SK-N-MC (cell line): Measurements from ENCODE around the gene MAGI2.

Experiments
- EZH2 ChIP-seq: fragments of 200-600 bp; sonication (generic); IDR thresholded peaks from one replicate; pipeline ENCODE4 v1.6.1; 2017; ENCODE audit warnings: antibody characterized with exemption
- FOXP2 ChIP-seq: optimal IDR thresholded peaks from 2 replicates; pipeline ENCODE3; 2011; ENCODE audit warnings: mild to moderate bottlenecking, moderate library complexity; ENCODE audit not compliant: insufficient read depth; ENCODE audit errors: extremely low read length, control extremely low read depth
- POLR2AphosphoS5 ChIP-seq: IDR thresholded peaks from 2 replicates; pipeline ENCODE4 v1.6.1; 2012; ENCODE audit warnings: mild to moderate bottlenecking, low read depth, low read length, borderline replicate concordance

- TF ChIP-seq POLR2AphosphoS5: no peak
- TF ChIP-seq EZH2: no peak
- no peak for TF ChIP-seq FOXP2
These were observed 418.7 kb downstream of the MAGI2 start for GRCh38 chr7:79034730-79035129.
